CD4-positive, alpha-beta T cell treated with Interleukin-15 for 1 hour (primary cell): ENCODE data around the gene PEA15.

Experiments
- DNase-seq: peaks from one replicate; pipeline ENCODE4 v3.0.0-alpha.2; 2020

PEA15 gene

GRCh38 chr1:160244209-160244608 is 39.0 kb downstream of the PEA15 start:
- no peak for DNase-seq

DNA sequence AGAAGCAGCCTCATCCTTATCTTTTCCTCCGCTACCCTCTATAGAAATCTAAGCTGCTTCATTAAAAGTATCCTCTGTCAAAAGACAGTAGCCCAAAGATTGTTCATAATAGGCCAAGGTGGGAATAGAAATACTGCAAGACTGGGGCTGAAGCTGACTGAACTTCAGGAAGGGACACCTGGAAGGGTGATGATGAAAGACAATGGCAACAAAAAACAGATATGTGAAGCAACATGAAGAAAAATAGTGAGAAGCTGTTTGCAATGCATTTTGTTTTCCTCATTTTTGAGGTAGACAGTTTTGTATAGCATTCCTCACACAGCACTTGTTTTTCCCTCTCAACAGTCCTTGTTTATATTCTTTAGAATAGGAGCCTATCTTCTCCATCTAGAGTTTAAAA is 40.2 kb downstream of the PEA15 start:
- no peak for DNase-seq

DNA sequence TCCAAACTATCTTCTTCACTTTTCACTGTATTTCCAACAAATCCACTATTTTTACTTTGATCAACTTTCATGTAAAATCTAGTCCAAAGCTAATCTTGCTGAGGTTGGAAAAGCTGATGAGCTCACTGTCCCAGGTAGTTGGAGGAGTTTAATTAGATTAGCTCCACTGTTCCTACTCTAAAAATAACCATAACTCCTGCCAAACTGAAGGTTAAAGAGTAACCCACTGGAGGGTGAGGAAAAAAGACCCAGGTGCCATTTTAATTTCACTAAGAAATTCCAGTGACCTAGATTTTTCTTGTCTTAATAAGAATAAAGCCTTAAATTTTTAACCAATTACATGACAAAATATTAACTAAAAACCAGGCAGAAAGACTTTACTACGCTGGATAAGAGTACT is 41.9 kb downstream of the PEA15 start:
- no peak for DNase-seq

- DNase-seq = no peak
Measured at GRCh38 chr1:160251011-160251410, 45.8 kb downstream of the PEA15 start.

- DNase-seq = peak; percentile 72
Measured at GRCh38 chr1:160251687-160252526, 46.7 kb downstream of the PEA15 start.

DNA sequence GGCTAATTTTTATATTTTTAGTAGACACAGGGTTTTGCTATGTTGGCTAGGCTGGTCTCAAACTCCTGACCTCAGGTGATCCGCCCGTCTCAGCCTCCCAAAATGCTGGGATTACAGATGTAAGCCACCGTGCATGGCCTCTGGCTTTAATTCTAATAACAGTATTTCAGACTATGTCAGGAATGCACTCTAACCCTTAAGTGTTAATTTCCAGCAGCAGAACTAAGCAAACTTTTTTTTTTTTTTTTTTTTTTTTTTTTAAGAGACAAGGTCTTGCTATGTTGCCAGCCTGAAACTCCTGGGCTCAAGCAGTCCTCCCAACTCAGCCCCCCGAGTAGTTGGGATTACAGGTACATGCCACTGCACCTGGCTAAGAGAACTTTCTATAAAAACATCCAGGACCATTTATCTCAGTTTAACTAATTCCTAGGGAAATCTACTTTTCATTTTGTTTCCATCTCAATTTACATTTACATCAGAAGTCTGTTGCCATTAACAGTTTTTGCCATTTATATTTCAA is 50.7 kb downstream of the PEA15 start:
- DNase-seq = no peak

DNA sequence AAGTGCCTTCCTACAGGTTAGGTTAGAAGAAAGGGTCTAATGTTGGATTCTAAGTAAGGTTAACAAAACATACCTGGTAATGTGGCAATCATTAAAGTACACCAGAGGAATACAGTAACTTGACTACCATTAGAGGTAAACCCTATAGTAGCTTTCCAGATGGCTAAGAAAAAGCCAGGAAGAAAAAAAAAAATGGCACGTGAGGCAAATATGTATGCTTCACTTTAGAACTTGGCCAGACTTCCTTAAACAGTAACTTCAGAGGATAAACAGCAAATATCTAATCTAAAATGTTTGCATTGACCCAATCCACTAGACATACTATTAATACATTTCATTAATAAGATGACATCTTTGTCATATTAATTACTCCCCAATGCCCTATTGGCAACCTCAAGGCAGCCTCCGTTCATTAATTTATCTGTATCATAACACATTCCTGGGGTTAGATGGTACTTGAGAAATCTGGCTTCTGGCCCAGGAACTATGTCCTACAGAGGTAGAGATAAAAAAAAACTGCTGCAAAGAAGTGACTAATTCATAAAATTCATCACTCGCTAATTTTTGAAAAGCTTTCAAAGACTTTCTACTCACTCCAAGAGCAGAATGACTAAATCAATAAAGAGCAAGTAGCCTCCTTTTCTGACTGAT is 51.3 kb downstream of the PEA15 start:
- no peak for DNase-seq

GRCh38 chr1:160257411-160258015 is 52.3 kb downstream of the PEA15 start:
- no peak for DNase-seq

DNA sequence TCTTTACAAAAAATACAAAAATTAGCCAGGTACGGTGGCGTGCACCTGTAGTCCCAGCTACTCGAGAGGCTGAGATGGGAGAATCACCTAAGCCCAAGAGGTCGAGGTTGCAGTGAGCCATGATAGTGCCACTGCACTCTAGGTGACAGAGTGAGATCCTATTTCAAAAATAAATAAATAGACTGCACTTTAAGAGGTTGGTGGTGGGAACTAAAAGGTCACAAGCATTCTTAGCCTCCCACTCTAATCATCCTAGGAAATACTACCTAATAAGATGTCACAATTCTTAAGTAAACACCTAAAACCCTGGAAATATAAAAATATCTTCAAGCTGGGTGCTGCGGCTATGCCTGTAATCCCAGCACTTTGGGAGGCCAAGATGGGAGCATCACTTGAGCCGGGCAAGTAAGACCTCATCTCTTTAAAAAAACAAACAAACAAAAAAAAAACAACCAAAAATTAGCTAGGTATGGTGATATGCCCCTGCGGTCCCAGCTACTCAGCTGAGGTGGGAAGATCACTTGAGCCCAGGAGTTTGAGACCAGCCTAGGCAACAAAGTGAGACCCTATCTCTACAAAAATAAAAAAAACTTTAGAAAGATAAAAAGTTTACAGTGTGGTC is 53.1 kb downstream of the PEA15 start:
- DNase-seq = no peak

DNA sequence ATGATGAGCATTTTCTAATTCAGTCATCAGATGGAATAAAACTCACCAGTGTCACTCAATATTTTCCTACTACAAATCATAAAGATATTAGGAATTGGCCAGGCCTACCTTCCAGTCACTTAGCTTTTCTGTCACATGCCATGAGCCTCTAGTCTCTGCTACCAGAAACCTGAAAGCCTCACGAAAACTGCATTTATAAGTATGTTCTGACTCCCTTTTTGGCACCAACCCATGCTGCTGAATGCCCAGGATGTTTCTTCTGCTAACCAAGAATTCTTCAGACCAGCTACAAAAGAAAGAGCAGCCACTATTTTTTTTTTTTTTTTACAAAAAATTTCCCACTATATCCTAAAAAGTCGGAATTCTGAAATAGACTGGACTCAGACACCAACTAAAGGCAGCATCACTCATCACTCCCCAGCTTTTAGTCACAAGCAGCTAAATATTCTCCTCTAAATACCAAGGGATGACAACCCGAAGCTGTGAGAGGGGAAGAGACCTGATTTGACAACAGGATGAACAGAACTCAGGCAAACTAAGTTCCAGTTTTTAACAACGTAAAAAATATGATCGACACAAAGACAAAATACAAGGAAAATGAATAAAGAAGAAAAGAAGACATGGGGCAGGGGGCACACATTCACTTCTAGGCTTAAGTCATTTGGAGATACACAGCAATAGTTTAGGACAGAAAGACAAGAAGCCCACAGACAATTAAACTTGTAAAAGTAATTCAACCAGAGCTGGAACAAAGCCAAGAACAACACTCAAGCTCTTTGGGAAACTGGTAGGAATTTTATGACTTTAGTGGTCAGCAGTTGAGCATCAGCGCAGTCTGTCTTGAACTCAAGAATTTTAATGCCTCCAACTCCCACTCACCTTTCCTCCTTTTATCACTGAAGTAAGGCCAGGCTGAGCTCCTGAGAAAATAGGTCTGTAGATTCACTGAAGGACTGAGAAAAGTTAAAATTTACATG is 55.5 kb downstream of the PEA15 start:
- no peak for DNase-seq

DNA sequence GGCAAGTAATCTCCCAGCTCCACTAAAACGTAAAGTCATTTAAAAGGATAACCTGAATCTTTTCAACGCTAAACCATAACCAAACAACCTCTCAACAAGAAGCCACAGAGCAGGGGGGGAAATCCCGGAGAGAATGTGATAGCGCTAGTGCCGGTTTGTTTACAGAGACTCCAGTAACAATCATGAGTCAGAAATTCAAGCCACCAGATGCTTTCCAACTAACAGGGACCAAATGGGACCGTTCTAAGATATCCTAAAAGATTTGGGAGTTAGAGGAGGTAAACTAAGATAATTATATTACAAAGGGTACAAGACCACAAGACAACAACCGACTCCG is 56.3 kb downstream of the PEA15 start:
- peak; percentile 79 for DNase-seq

- peak; percentile 98 for DNase-seq
Measured at GRCh38 chr1:160261893-160262794, 57.0 kb downstream of the PEA15 start, which contains the start of gene DCAF8. DCAF8 (minus strand) TSS chr1:160262549; CDS start chr1:160244008, 18,541 bp downstream.

GRCh38 chr1:160264795-160265307 is 59.7 kb downstream of the PEA15 start:
- no peak for DNase-seq
